GM23248 (cell line): ENCODE measurements around the gene TFEB.

ENCODE experiments used
- EZH2 ChIP-seq: fragments of 200-600 bp; sonication (generic); IDR thresholded peaks from 2 replicates; pipeline ENCODE4 v1.6.1; 2018; ENCODE audit warnings: antibody characterized with exemption, mild to moderate bottlenecking; ENCODE audit not compliant: insufficient read depth, poor library complexity, severe bottlenecking
- EZH2phosphoT487 ChIP-seq: fragments of 200-600 bp; sonication (generic); IDR thresholded peaks from 2 replicates; pipeline ENCODE4 v1.6.1; 2018; ENCODE audit warnings: antibody characterized with exemption, moderate library complexity, mild to moderate bottlenecking, low read depth; ENCODE audit not compliant: insufficient read depth

GRCh38 chr6:41718828-41719227, 16.6 kb downstream of the TFEB start:
- no peak for TF ChIP-seq EZH2
- TF ChIP-seq EZH2phosphoT487: no peak
